Astrocyte of the spinal cord (primary cell): ENCODE data around the gene PABPC1L.

Experiments used
- DNase-seq: peaks from one replicate; pipeline ENCODE4 v3.0.0; 2011; ENCODE audit warnings: low read depth, low spot score
- H3K4me3 ChIP-seq: 2 replicates; pipeline ENCODE4 v1.5.1; 2011; ENCODE audit warnings: low read depth, mild to moderate bottlenecking, low read length, moderate library complexity
- CTCF ChIP-seq: IDR thresholded peaks from 2 replicates; pipeline ENCODE4 v1.5.1; 2012; ENCODE audit warnings: low read depth, mild to moderate bottlenecking, low read length, inconsistent platforms
- in situ Hi-C: cut with HindIII; loops from 2 replicates; pipeline ENCODE4 v1.10.0; 2017; ENCODE audit warnings: low sequenced_read_pairs

Gene PABPC1L

GRCh38 chr20:44948513-44948912 lies 38.7 kb downstream of the PABPC1L start:
- in situ Hi-C loops = no loop called here

GRCh38 chr20:44950368-44950767 lies 40.5 kb downstream of the PABPC1L start:
- H3K4me3 ChIP-seq = no peak overlapping the region
- TF ChIP-seq CTCF = no peak
- no peak for DNase-seq
- in situ Hi-C loops = no loop called here

More at GRCh38 chr20:44948513-44948912, 38.7 kb downstream of the PABPC1L start:
- DNase-seq = no peak
- no peak for TF ChIP-seq CTCF
- H3K4me3 ChIP-seq = no peak overlapping the region

- no peak for TF ChIP-seq CTCF
- no peak overlapping the region for H3K4me3 ChIP-seq
- no peak for DNase-seq
- in situ Hi-C loops = no loop called here
Observed at GRCh38 chr20:44952731-44953130, 42.9 kb downstream of the PABPC1L start.

GRCh38 chr20:44954211-44954610 lies 44.4 kb downstream of the PABPC1L start:
- no peak for DNase-seq
- in situ Hi-C loops = no loop called here
- H3K4me3 ChIP-seq = no peak overlapping the region
- no peak for TF ChIP-seq CTCF

- H3K4me3 ChIP-seq = no peak overlapping the region
- DNase-seq = no peak
- TF ChIP-seq CTCF = no peak
- in situ Hi-C loops = no loop called here
Observed at GRCh38 chr20:44955270-44955669, 45.4 kb downstream of the PABPC1L start.

- H3K4me3 ChIP-seq = no peak overlapping the region
- no peak for TF ChIP-seq CTCF
- no peak for DNase-seq
- in situ Hi-C loops = no loop called here
Observed at GRCh38 chr20:44956410-44956809, 46.5 kb downstream of the PABPC1L start.

- no peak for DNase-seq
- in situ Hi-C loops = no loop called here
- H3K4me3 ChIP-seq = no peak overlapping the region
- no peak for TF ChIP-seq CTCF
Observed at GRCh38 chr20:44958276-44958675, 48.4 kb downstream of the PABPC1L start.
